HG02970 (cell line): ENCODE data around the gene CEMIP.

Experiments
- ATAC-seq: cut with Tn5 transposase; IDR thresholded peaks from one replicate; pipeline ENCODE4 v1.9.1; 2021; ENCODE audit warnings: mild to moderate bottlenecking, moderate library complexity, moderate number of reproducible peaks; ENCODE audit not compliant: unreplicated experiment, low FRiP score

The CEMIP gene

GRCh38 chr15:80840182-80841130, 61.3 kb downstream of the CEMIP start:
- ATAC-seq, result no peak

GRCh38 chr15:80841541-80841940, 62.4 kb downstream of the CEMIP start:
- ATAC-seq, result no peak

- ATAC-seq, result no peak
Measured at GRCh38 chr15:80844011-80844732, 65.0 kb downstream of the CEMIP start.

GRCh38 chr15:80846031-80846815, 67.1 kb downstream of the CEMIP start:
- ATAC-seq, result no peak

GRCh38 chr15:80849308-80849707, 70.1 kb downstream of the CEMIP start:
- no peak for ATAC-seq

- no peak for ATAC-seq
Measured at GRCh38 chr15:80850941-80851451, 71.8 kb downstream of the CEMIP start.

- ATAC-seq, result no peak
Measured at GRCh38 chr15:80852676-80853075, 73.5 kb downstream of the CEMIP start.

- ATAC-seq, result no peak
Measured at GRCh38 chr15:80854104-80854503, 74.9 kb downstream of the CEMIP start.

- no peak for ATAC-seq
Measured at GRCh38 chr15:80855206-80855605, 76.0 kb downstream of the CEMIP start.

- ATAC-seq, result no peak
Measured at GRCh38 chr15:80856400-80856799, 77.2 kb downstream of the CEMIP start.

GRCh38 chr15:80856809-80857377, 77.7 kb downstream of the CEMIP start:
- no peak for ATAC-seq

GRCh38 chr15:80861731-80862170, 82.6 kb downstream of the CEMIP start:
- ATAC-seq, result no peak

GRCh38 chr15:80864666-80865065, 85.5 kb downstream of the CEMIP start:
- ATAC-seq, result no peak

- no peak for ATAC-seq
Measured at GRCh38 chr15:80866936-80867335, 87.8 kb downstream of the CEMIP start.

- ATAC-seq, result no peak
Measured at GRCh38 chr15:80870366-80870765, 91.2 kb downstream of the CEMIP start.

- no peak for ATAC-seq
Measured at GRCh38 chr15:80870893-80871292, 91.7 kb downstream of the CEMIP start.

- ATAC-seq, result no peak
Measured at GRCh38 chr15:80871858-80872257, 92.7 kb downstream of the CEMIP start.

GRCh38 chr15:80873366-80873952, 94.3 kb downstream of the CEMIP start:
- ATAC-seq, result no peak

- ATAC-seq, result no peak
Measured at GRCh38 chr15:80875568-80876347, 96.6 kb downstream of the CEMIP start.
